Glutamatergic neuron (in vitro differentiated cells): ENCODE data around the gene MAP3K20. TPM values are rescaled to one million over a fixed set of nuclear protein-coding genes. Genes with fewer than 3 reads are reported as not detected.

ENCODE experiments used
- DNase-seq: peaks from one replicate; pipeline ENCODE4 v3.0.0; 2022
- H3K27ac Mint-ChIP-seq: one replicate; pipeline ENCODE4 v1.8.0; 2020; ENCODE audit warnings: mild to moderate bottlenecking, mixed read lengths, inconsistent platforms; ENCODE audit not compliant: unreplicated experiment
- H3K27me3 Mint-ChIP-seq: one replicate; pipeline ENCODE4 v1.8.0; 2020; ENCODE audit warnings: mild to moderate bottlenecking, moderate library complexity, mixed read lengths, inconsistent platforms; ENCODE audit not compliant: unreplicated experiment
- H3K36me3 Mint-ChIP-seq: one replicate; pipeline ENCODE4 v1.8.0; 2020; ENCODE audit warnings: mild to moderate bottlenecking, mixed read lengths, inconsistent platforms; ENCODE audit not compliant: unreplicated experiment
- H3K4me1 Mint-ChIP-seq: one replicate; pipeline ENCODE4 v1.8.0; 2020; ENCODE audit warnings: mild to moderate bottlenecking, low read depth, mixed read lengths, inconsistent platforms; ENCODE audit not compliant: unreplicated experiment
- H3K4me3 Mint-ChIP-seq: one replicate; pipeline ENCODE4 v1.8.0; 2020; ENCODE audit warnings: mild to moderate bottlenecking, mixed read lengths, inconsistent platforms; ENCODE audit not compliant: unreplicated experiment
- H3K9me3 Mint-ChIP-seq: one replicate; pipeline ENCODE4 v1.8.0; 2020; ENCODE audit warnings: mild to moderate bottlenecking, moderate library complexity, mixed read lengths, inconsistent platforms; ENCODE audit not compliant: unreplicated experiment
- total RNA-seq: library from RNA; stranded (reverse); fragmentation: NEBNext Ultra II Directional; extraction: Animal tissue kit (Norgen Biotek cat#: 25700); gene quantifications from one replicate; pipeline ENCODE4 v1.2.1, GENCODE V29; 2021; ENCODE audit not compliant: unreplicated experiment
- TF ChIP-seq, protein P1 (sequence below): fragments of 200-600 bp; sonication (generic); IDR thresholded peaks from one replicate; pipeline ENCODE4 v1.5.0; 2021; ENCODE audit not compliant: partially characterized antibody, unreplicated experiment

The MAP3K20 gene
- total RNA-seq, 1 donor from 2014 or later = 0.76 TPM

DNA sequence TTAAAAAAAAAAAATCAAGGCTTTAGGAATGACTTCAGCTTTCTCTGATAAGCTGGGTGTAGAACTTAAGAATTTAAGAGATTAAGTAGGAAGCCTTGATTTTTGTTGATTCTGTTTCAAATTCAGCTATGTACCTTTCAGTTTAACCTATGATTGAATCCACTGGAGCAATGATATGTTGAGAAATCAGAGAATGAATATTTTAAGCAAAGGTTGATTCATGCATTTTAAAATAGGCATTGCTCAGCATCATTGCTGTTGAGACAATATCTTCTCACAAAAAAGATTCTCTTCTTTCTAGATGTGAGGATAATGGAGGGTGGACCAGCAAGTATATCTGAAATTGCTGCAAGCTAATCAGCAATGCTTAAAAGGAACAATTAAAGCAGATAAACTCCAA, 109.8 kb downstream of the MAP3K20 start:
- H3K27ac Mint-ChIP-seq = no peak overlapping the region
- H3K36me3 Mint-ChIP-seq = no peaks in the 10 kb centered on the region
- H3K27me3 Mint-ChIP-seq = no peaks in the 10 kb centered on the region
- H3K9me3 Mint-ChIP-seq = no peaks in the 10 kb centered on the region
- DNase-seq = no peak
- TF ChIP-seq, protein P1, sequence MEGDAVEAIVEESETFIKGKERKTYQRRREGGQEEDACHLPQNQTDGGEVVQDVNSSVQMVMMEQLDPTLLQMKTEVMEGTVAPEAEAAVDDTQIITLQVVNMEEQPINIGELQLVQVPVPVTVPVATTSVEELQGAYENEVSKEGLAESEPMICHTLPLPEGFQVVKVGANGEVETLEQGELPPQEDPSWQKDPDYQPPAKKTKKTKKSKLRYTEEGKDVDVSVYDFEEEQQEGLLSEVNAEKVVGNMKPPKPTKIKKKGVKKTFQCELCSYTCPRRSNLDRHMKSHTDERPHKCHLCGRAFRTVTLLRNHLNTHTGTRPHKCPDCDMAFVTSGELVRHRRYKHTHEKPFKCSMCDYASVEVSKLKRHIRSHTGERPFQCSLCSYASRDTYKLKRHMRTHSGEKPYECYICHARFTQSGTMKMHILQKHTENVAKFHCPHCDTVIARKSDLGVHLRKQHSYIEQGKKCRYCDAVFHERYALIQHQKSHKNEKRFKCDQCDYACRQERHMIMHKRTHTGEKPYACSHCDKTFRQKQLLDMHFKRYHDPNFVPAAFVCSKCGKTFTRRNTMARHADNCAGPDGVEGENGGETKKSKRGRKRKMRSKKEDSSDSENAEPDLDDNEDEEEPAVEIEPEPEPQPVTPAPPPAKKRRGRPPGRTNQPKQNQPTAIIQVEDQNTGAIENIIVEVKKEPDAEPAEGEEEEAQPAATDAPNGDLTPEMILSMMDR = no peak
- no peak overlapping the region for H3K4me3 Mint-ChIP-seq
- H3K4me1 Mint-ChIP-seq = no peaks in the 10 kb centered on the region

DNA sequence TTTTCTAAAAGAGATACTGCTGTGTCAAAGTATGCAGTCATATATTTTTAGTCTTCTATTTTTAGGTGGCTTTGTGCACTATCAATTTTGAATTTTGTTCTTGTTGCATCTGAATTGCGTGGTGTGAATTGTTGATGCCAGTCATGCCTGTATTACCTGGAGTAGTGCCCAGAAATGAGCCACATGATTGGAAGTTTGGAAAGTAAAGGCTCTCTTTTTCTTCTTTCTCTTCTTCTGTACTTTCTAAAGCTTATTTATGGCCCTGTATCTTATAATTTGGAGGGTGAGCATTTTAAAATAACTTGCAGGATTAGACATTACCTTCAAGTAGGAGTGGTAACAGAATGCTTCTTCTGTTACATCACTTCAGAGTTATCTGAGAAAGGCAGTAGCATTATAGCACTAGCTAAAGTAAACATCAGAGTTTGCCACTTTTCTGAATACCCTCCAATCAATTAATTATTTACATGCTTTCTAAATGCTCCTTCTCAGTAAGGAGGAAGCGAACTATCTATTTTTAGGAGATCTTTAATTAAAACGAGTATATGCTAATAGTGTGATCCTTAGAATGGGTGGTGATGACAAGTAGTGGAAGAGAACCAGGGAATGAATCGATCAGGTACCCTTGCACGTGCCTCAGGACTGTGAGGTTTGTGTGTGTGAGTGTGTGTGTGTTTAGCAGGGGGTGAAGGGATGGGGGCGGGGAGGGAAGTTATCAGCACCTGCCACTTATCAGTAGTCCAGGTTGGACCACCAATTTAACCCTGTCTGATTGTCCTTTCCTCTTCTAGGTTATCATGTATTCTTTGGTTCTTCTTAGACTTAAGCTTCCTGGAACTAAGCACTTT, 112.5 kb downstream of the MAP3K20 start:
- no peaks in the 10 kb centered on the region for H3K9me3 Mint-ChIP-seq
- H3K4me1 Mint-ChIP-seq = no peaks in the 10 kb centered on the region
- no peak for DNase-seq
- TF ChIP-seq, protein P1 = no peak
- no peaks in the 10 kb centered on the region for H3K27me3 Mint-ChIP-seq
- no peak overlapping the region for H3K27ac Mint-ChIP-seq
- H3K4me3 Mint-ChIP-seq = no peak overlapping the region
- H3K36me3 Mint-ChIP-seq = no peaks in the 10 kb centered on the region

DNA sequence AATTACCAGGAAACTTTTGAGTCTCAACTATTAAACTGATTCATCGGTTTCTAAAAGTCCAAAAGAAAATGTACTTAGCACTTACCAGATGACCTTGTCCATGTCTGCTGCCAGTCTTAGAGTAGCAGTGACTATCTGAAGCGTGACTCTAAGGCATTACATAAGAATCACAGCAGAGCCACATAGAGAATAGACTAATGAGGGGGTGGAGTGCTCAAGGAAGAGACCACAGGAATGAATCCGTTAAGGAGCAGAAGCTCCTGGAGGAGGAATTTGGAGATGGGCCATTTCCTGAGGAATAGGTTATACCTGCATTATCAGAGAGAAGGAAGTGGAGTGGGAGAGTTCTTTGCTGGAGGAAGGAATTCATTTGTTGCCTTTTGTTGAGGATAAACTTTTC, 116.0 kb downstream of the MAP3K20 start:
- H3K36me3 Mint-ChIP-seq = no peaks in the 10 kb centered on the region
- H3K4me1 Mint-ChIP-seq = no peaks in the 10 kb centered on the region
- H3K4me3 Mint-ChIP-seq = no peak overlapping the region
- H3K9me3 Mint-ChIP-seq = no peaks in the 10 kb centered on the region
- H3K27me3 Mint-ChIP-seq = no peaks in the 10 kb centered on the region
- no peak overlapping the region for H3K27ac Mint-ChIP-seq
- TF ChIP-seq, protein P1 = no peak
- no peak for DNase-seq

DNA sequence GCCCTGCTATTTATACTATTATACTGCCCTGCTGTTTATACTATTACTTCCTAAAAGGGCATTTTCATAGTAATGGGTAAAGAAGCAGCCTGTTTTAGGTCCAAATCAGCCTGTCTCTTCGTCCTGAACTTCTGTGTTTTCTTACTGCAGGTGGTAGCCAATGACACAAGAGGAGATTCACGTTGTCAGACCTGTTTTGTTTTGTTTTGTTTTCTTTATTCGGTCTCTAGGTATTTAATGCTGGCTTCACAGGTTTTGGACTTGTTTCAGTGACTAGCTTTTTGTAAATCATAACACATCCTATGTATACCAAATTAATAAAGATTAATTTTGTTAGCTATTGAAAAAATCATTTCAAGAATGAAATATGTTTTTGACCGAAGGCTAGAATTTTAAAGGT, 116.4 kb downstream of the MAP3K20 start:
- H3K9me3 Mint-ChIP-seq = no peaks in the 10 kb centered on the region

DNA sequence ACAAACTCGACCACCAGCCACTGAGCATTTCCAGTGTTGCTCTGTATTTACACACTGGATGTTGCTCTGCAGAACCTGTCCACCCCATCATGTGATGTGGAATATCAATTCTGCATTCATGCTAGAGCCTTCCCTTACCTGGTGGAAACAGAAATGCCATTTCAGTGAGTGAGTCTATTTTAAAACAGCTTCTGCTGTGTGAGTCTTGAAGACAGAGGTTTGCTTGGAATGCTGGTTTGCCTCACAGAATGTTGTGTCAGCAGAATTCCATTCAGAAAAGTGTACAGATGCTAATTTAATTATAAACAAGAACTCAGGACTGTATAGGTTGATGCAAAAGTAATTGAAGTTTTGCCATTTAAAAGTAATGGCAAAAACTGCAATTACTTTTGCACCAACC, 118.3 kb downstream of the MAP3K20 start:
- Mint-ChIP-seq H3K36me3 (no peaks in the 10 kb centered on the region), H3K27me3 (no peaks in the 10 kb centered on the region), H3K4me3 (no peak overlapping the region), H3K4me1 (no peaks in the 10 kb centered on the region), H3K9me3 (no peaks in the 10 kb centered on the region), H3K27ac (no peak overlapping the region)
- TF ChIP-seq, protein P1 = no peak
- DNase-seq = no peak

More for the DNA sequence above, 116.4 kb downstream of the MAP3K20 start:
- H3K4me3 Mint-ChIP-seq = no peak overlapping the region
- no peaks in the 10 kb centered on the region for H3K27me3 Mint-ChIP-seq
- no peak overlapping the region for H3K27ac Mint-ChIP-seq
- TF ChIP-seq, protein P1 = no peak
- DNase-seq = no peak
- no peaks in the 10 kb centered on the region for H3K36me3 Mint-ChIP-seq
- no peaks in the 10 kb centered on the region for H3K4me1 Mint-ChIP-seq
